ENCODE data around the gene PLEKHA4.

DNA sequence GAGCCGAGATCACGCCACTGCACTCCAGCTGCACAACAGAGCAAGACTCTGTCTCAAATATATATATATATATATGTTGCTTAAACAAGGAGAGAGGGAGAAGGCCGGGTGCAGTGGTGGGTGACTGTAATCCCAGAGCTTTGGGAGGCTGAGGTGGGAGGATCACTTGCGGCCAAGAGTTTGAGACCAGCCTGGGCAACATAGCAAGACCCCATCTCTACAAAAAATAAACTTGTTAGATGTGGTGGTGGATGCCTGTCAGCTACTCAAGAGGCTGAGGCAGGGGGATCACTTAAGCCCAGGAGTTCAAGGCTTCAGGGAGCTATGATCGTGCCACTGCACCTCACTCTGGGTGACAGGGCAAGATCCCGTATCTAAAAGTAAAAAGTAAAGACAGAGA lies 26.8 kb downstream of the PLEKHA4 start:
- TF ChIP-seq EP300 (IDR thresholded peaks at IDR 0.05; ENCODE audit: borderline replicate concordance) (no peak), EGR1 (IDR thresholded peaks at IDR 0.05) (no peak), TAF1 (IDR thresholded peaks at IDR 0.05; ENCODE audit: low read depth) (no peak), CREB1 (IDR thresholded peaks at IDR 0.05; ENCODE audit: low read depth) (no peak), YY1 (IDR thresholded peaks at IDR 0.05; ENCODE audit: low read depth) (no peak), RAD21 (IDR thresholded peaks at IDR 0.05; ENCODE audit: low read depth) (no peak), CEBPB (IDR thresholded peaks at IDR 0.05) (no peak), FOXM1 (IDR thresholded peaks at IDR 0.05; ENCODE audit: borderline replicate concordance, low read depth) (no peak), NFIC (IDR thresholded peaks at IDR 0.05) (no peak)
- TF ChIP-seq, protein P1, sequence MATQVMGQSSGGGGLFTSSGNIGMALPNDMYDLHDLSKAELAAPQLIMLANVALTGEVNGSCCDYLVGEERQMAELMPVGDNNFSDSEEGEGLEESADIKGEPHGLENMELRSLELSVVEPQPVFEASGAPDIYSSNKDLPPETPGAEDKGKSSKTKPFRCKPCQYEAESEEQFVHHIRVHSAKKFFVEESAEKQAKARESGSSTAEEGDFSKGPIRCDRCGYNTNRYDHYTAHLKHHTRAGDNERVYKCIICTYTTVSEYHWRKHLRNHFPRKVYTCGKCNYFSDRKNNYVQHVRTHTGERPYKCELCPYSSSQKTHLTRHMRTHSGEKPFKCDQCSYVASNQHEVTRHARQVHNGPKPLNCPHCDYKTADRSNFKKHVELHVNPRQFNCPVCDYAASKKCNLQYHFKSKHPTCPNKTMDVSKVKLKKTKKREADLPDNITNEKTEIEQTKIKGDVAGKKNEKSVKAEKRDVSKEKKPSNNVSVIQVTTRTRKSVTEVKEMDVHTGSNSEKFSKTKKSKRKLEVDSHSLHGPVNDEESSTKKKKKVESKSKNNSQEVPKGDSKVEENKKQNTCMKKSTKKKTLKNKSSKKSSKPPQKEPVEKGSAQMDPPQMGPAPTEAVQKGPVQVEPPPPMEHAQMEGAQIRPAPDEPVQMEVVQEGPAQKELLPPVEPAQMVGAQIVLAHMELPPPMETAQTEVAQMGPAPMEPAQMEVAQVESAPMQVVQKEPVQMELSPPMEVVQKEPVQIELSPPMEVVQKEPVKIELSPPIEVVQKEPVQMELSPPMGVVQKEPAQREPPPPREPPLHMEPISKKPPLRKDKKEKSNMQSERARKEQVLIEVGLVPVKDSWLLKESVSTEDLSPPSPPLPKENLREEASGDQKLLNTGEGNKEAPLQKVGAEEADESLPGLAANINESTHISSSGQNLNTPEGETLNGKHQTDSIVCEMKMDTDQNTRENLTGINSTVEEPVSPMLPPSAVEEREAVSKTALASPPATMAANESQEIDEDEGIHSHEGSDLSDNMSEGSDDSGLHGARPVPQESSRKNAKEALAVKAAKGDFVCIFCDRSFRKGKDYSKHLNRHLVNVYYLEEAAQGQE (IDR thresholded peaks at IDR 0.05; ENCODE audit: low read depth): no peak
- TF ChIP-seq, protein P2, sequence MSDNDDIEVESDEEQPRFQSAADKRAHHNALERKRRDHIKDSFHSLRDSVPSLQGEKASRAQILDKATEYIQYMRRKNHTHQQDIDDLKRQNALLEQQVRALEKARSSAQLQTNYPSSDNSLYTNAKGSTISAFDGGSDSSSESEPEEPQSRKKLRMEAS (IDR thresholded peaks at IDR 0.05): no peak
- TF ChIP-seq, protein P3, sequence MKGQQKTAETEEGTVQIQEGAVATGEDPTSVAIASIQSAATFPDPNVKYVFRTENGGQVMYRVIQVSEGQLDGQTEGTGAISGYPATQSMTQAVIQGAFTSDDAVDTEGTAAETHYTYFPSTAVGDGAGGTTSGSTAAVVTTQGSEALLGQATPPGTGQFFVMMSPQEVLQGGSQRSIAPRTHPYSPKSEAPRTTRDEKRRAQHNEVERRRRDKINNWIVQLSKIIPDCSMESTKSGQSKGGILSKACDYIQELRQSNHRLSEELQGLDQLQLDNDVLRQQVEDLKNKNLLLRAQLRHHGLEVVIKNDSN (IDR thresholded peaks at IDR 0.05): no peak
